HepG2 (cell line): ENCODE data around the gene TPM2. TPM values are rescaled to one million over a fixed set of nuclear protein-coding genes. Genes with fewer than 3 reads are reported as not detected.

Experiments used
- ATF7 ChIP-seq, 2 experiments: fragments of 450-650 bp in 1 of 2; sonication (generic) in 1 of 2; formaldehyde crosslinking in 1 of 2; IDR thresholded peaks; 2 replicates each; pipeline versions ENCODE4 v1.4.0 to v1.6.1; 2016 to 2020; ENCODE audit warnings: antibody characterized with exemption in 1 of 2, mild to moderate bottlenecking in 1 of 2, missing genetic modification reagents in 1 of 2
- BHLHE40 ChIP-seq: IDR thresholded peaks from 2 replicates; pipeline ENCODE4 v1.6.1; 2011; ENCODE audit warnings: low read length, improper control_type of control experiment
- CCDC6 ChIP-seq: sonication (generic); formaldehyde crosslinking; IDR thresholded peaks from 2 replicates; pipeline ENCODE4 v1.8.1; 2022; ENCODE audit warnings: mild to moderate bottlenecking, missing genetic modification reagents, moderate library complexity
- CREM ChIP-seq, 2 experiments: sonication (generic) in 1 of 2; formaldehyde crosslinking in 1 of 2; IDR thresholded peaks; 2 replicates each; pipeline versions ENCODE4 v1.4.0 to v1.6.1; 2016 to 2020; ENCODE audit warnings: antibody characterized with exemption in 1 of 2, mild to moderate bottlenecking in 1 of 2, missing genetic modification reagents in 1 of 2
- FOXO1 ChIP-seq: sonication (generic); formaldehyde crosslinking; IDR thresholded peaks from 2 replicates; pipeline ENCODE4 v1.4.0; 2020; ENCODE audit warnings: missing genetic modification reagents
- GABPB1 ChIP-seq: IDR thresholded peaks from 2 replicates; pipeline ENCODE4 v1.6.1; 2016; ENCODE audit warnings: mild to moderate bottlenecking, missing genetic modification reagents, moderate library complexity, missing compliant biosample characterization
- ISL2 ChIP-seq: sonication (generic); formaldehyde crosslinking; IDR thresholded peaks from 2 replicates; pipeline ENCODE4 v1.5.0; 2020; ENCODE audit warnings: missing genetic modification reagents
- MED13 ChIP-seq: sonication (generic); formaldehyde crosslinking; IDR thresholded peaks from 2 replicates; pipeline ENCODE4 v1.5.0; 2020; ENCODE audit warnings: missing genetic modification reagents
- NFE2L2 ChIP-seq: fragments of 150-350 bp; IDR thresholded peaks from 2 replicates; pipeline ENCODE4 v1.6.1; 2014; ENCODE audit warnings: low read length
- RELA ChIP-seq: sonication (generic); formaldehyde crosslinking; IDR thresholded peaks from 2 replicates; pipeline ENCODE4 v1.4.0; 2020; ENCODE audit warnings: missing genetic modification reagents
- SNAPC4 ChIP-seq: sonication (generic); formaldehyde crosslinking; IDR thresholded peaks from 2 replicates; pipeline ENCODE4 v1.4.0; 2020; ENCODE audit warnings: mild to moderate bottlenecking, missing genetic modification reagents
- SOX13 ChIP-seq, 3 experiments: fragments of 450-650 bp in 1 of 3; sonication (generic) in 1 of 3; formaldehyde crosslinking in 1 of 3; IDR thresholded peaks in 2 of 3; conservative IDR thresholded peaks in 1 of 3; 2 replicates each; pipeline versions ENCODE4 v1.5.0 to v1.6.1; 2016 to 2020; ENCODE audit warnings: antibody characterized with exemption in 1 of 3, mild to moderate bottlenecking in 1 of 3, missing compliant biosample characterization in 1 of 3, missing genetic modification reagents in 1 of 3, moderate library complexity in 1 of 3
- ZC3H4 ChIP-seq: sonication (generic); formaldehyde crosslinking; IDR thresholded peaks from 2 replicates; pipeline ENCODE4 v1.4.0; 2020; ENCODE audit warnings: missing genetic modification reagents, borderline replicate concordance
- ZGPAT ChIP-seq: IDR thresholded peaks from 2 replicates; pipeline ENCODE4 v1.6.1; 2016; ENCODE audit warnings: mild to moderate bottlenecking
- ZNF333 ChIP-seq: sonication (generic); formaldehyde crosslinking; IDR thresholded peaks from 2 replicates; pipeline ENCODE4 v1.4.0; 2020; ENCODE audit warnings: mild to moderate bottlenecking, missing genetic modification reagents, borderline replicate concordance
- ZNF609 ChIP-seq: sonication (generic); formaldehyde crosslinking; IDR thresholded peaks from 2 replicates; pipeline ENCODE4 v1.4.0; 2020; ENCODE audit warnings: mild to moderate bottlenecking, missing genetic modification reagents, borderline replicate concordance
- ZNF768 ChIP-seq: sonication (generic); formaldehyde crosslinking; IDR thresholded peaks from 2 replicates; pipeline ENCODE4 v1.4.0; 2020; ENCODE audit warnings: missing genetic modification reagents
- polyA plus RNA-seq, 8 experiments: library from polyadenylated mRNA; depleted of rRNA in 3 of 8; stranded (reverse) in 7 of 8; unstranded in 1 of 8; fragments of >200 nt; fragmentation: Illumina TruSeq in 4 of 8; extraction: Trizol in 4 of 8; gene quantifications; 2 replicates each; pipeline versions ENCODE4 v1.2.1 to v1.2.3, GENCODE V29; 2011 to 2016; ENCODE audit warnings: low read depth in 4 of 8, missing spikeins in 1 of 8, mixed read lengths in 1 of 8; ENCODE audit not compliant: insufficient read depth in 1 of 8
- total RNA-seq, 5 experiments: library from RNA; depleted of rRNA; stranded (reverse); fragments of >200 nt; fragmentation: Illumina TruSeq; extraction: Trizol; gene quantifications; 2 replicates each; pipeline ENCODE4 v1.2.3, GENCODE V29; 2016; ENCODE audit warnings: low read depth in 1 of 5

The TPM2 gene
- total and polyA plus RNA-seq, 2 of the 13 experiments (the other 11 are each of a cell fraction or from before 2014, with no cell fraction given): 3.1 to 10.7 TPM

GRCh38 chr9:35646533-35647265 lies 43.0 kb downstream of the TPM2 start (continued):
- TF ChIP-seq BHLHE40 (no peak), NFE2L2 (no peak), CREM (IDR thresholded peaks at IDR 0.05) (no peak), CREM (CRISPR knock-in tag; IDR thresholded peaks at IDR 0.05) (no peak), SNAPC4 (CRISPR knock-in tag) (peak; percentile 53; the same call in 1 of the 2 replicates), ZGPAT (CRISPR knock-in tag) (peak; percentile 85), ATF7 (IDR thresholded peaks at IDR 0.05) (no peak), ATF7 (CRISPR knock-in tag; IDR thresholded peaks at IDR 0.05) (no peak), MED13 (CRISPR knock-in tag) (0 out of 2 replicates have a peak, but pooled peaks have one; percentile 29), FOXO1 (CRISPR knock-in tag) (no peak), SOX13 (IDR thresholded peaks at IDR 0.05) (no peak), SOX13 (CRISPR knock-in tag; conservative IDR thresholded peaks at IDR 0.05 in 1 of 2, IDR thresholded peaks at IDR 0.05 in 1 of 2) (no peak; a peak in 1 of 4 replicates), RELA (CRISPR knock-in tag) (no peak), ISL2 (CRISPR knock-in tag) (0 out of 2 replicates have a peak, but pooled peaks have one; percentile 22), ZNF333 (no peak; the same call in 1 of the 2 replicates), ZNF609 (CRISPR knock-in tag) (no peak), CCDC6 (CRISPR knock-in tag) (0 out of 2 replicates have a peak, but pooled peaks have one; percentile 61), ZC3H4 (no peak), GABPB1 (CRISPR knock-in tag) (peak; percentile 92), ZNF768 (CRISPR knock-in tag) (peak; percentile 59; the same call in 1 of the 2 replicates)
